Loucy (cell line): ENCODE measurements around the gene TSSK2.

Source experiments
- H2AFZ ChIP-seq: fragments of 200-600 bp; sonication (generic); 2 replicates; pipeline ENCODE4 v1.6.0; 2016; ENCODE audit warnings: antibody characterized with exemption, mild to moderate bottlenecking, low read length, moderate library complexity
- H3F3A ChIP-seq: fragments of 200-600 bp; 2 replicates; pipeline ENCODE4 v1.6.0; 2016; ENCODE audit warnings: antibody characterized with exemption, low read depth, mild to moderate bottlenecking
- H3K27me3 ChIP-seq: fragments of 200-600 bp; sonication (generic); 2 replicates; pipeline ENCODE4 v1.6.1; 2014; ENCODE audit warnings: low read length, mild to moderate bottlenecking; ENCODE audit not compliant: insufficient read depth, poor library complexity, severe bottlenecking
- H3K36me3 ChIP-seq: fragments of 200-600 bp; sonication (generic); 2 replicates; pipeline ENCODE4 v1.6.1; 2016; ENCODE audit warnings: low read length; ENCODE audit not compliant: insufficient read depth
- H3K4me1 ChIP-seq: fragments of 200-600 bp; sonication (generic); 2 replicates; pipeline ENCODE4 v1.5.1; 2014; ENCODE audit warnings: low read length, mild to moderate bottlenecking; ENCODE audit not compliant: insufficient read depth, poor library complexity, severe bottlenecking
- H3K4me2 ChIP-seq: fragments of 200-600 bp; sonication (generic); 2 replicates; pipeline ENCODE4 v1.6.0; 2014; ENCODE audit warnings: antibody characterized with exemption, low read length, low read depth, mild to moderate bottlenecking; ENCODE audit not compliant: poor library complexity, severe bottlenecking
- H3K4me3 ChIP-seq: fragments of 200-600 bp; sonication (generic); 2 replicates; pipeline ENCODE4 v1.5.1; 2014; ENCODE audit warnings: low read length, mild to moderate bottlenecking, mixed read lengths; ENCODE audit not compliant: poor library complexity, severe bottlenecking
- H3K79me2 ChIP-seq: fragments of 200-600 bp; sonication (generic); 2 replicates; pipeline ENCODE4 v1.6.1; 2014; ENCODE audit warnings: low read length; ENCODE audit not compliant: insufficient read depth
- H3K9ac ChIP-seq: fragments of 200-600 bp; sonication (generic); 2 replicates; pipeline ENCODE4 v1.6.0; 2014; ENCODE audit warnings: mild to moderate bottlenecking, low read depth, low read length, moderate library complexity; ENCODE audit not compliant: poor library complexity, severe bottlenecking
- H3K9me2 ChIP-seq: fragments of 200-600 bp; sonication (generic); replicated peaks from 2 replicates; pipeline ENCODE4 v1.6.1; 2016; ENCODE audit warnings: low read depth, low read length, mixed read lengths
- H3K9me3 ChIP-seq: fragments of 200-600 bp; sonication (generic); 2 replicates; pipeline ENCODE4 v1.6.1; 2014; ENCODE audit warnings: mild to moderate bottlenecking, antibody characterized with exemption, low read length, low read depth; ENCODE audit not compliant: insufficient read depth
- H4K20me1 ChIP-seq: fragments of 200-600 bp; sonication (generic); 2 replicates; pipeline ENCODE4 v1.6.0; 2014; ENCODE audit warnings: antibody characterized with exemption, low read length, mild to moderate bottlenecking; ENCODE audit not compliant: insufficient read depth, poor library complexity, severe bottlenecking
- EZH2phosphoT487 ChIP-seq: fragments of 200-600 bp; IDR thresholded peaks from 2 replicates; pipeline ENCODE4 v1.6.1; 2018; ENCODE audit warnings: antibody characterized with exemption, mild to moderate bottlenecking, moderate library complexity, borderline replicate concordance
- TF ChIP-seq, protein P1 (sequence below): fragments of 200-600 bp; sonication (generic); conservative IDR thresholded peaks from 2 replicates; pipeline ENCODE4 v1.5.1; 2014; ENCODE audit warnings: mild to moderate bottlenecking, antibody characterized with exemption, low read length

TSSK2 gene

DNA sequence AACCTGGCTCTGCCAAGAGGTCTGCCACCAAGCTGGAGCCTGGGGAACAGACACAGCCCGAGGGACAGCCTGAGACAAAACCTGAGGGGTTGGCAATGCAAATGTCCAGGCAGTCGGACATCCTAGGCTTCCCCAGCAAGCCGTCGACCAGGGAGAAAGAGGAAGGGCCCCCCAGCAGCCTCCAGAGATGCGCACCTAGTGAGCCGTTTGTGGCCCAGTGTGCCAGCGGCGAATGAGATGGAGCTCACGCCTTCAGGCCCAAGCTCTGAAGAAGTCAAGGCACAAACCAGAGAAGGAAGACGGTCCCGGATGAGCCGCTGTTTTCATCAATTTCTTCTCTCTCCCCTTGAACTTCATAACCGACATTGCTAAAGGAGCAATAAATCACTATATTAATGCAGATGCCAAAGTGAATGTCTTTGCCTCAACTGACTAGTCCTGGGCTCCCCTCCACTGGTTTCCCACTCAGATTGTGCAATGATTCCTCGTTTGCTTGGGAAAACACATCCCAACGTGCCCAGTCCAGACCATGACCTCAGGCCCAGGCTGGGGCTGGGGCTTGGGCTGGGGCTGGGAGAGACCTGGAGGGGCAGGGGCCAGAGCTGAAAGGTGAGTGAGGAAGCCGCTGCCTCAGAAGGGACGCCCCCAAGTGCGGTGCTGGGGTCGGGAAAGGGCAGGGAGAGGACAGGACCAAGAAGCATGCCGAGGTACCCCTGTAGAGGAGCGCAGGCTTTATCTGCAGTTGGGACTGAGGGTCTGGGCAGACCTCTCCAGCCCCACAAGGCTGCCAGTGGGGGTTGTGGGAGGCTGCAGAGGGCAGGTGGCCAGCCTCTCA is 5.4 kb upstream of the TSSK2 start:
- Histone ChIP-seq H4K20me1 (peaks cover 12% of the 10 kb centered on the region), H3F3A (no peaks in the 10 kb centered on the region), H3K9me3 (no peaks in the 10 kb centered on the region), H2AFZ (no peak overlapping the region), H3K9me2 (no peaks in the 10 kb centered on the region), H3K4me1 (peaks cover 13% of the 10 kb centered on the region), H3K36me3 (no peaks in the 10 kb centered on the region), H3K4me2 (no peak overlapping the region), H3K9ac (no peak overlapping the region), H3K4me3 (no peak overlapping the region), H3K79me2 (peaks cover 15% of the 10 kb centered on the region), H3K27me3 (no peaks in the 10 kb centered on the region)
- TF ChIP-seq EZH2phosphoT487, result no peak
- TF ChIP-seq, protein P1, sequence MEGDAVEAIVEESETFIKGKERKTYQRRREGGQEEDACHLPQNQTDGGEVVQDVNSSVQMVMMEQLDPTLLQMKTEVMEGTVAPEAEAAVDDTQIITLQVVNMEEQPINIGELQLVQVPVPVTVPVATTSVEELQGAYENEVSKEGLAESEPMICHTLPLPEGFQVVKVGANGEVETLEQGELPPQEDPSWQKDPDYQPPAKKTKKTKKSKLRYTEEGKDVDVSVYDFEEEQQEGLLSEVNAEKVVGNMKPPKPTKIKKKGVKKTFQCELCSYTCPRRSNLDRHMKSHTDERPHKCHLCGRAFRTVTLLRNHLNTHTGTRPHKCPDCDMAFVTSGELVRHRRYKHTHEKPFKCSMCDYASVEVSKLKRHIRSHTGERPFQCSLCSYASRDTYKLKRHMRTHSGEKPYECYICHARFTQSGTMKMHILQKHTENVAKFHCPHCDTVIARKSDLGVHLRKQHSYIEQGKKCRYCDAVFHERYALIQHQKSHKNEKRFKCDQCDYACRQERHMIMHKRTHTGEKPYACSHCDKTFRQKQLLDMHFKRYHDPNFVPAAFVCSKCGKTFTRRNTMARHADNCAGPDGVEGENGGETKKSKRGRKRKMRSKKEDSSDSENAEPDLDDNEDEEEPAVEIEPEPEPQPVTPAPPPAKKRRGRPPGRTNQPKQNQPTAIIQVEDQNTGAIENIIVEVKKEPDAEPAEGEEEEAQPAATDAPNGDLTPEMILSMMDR, result no peak

- Histone ChIP-seq H3K36me3 (no peaks in the 10 kb centered on the region), H3K9ac (no peak overlapping the region), H3K27me3 (no peaks in the 10 kb centered on the region)
Observed at GRCh38 chr22:19126309-19127273, 4.5 kb upstream of the TSSK2 start.

GRCh38 chr22:19127329-19128008 is 3.6 kb upstream of the TSSK2 start:
- Histone ChIP-seq H2AFZ (no peak overlapping the region), H3K9me2 (no peaks in the 10 kb centered on the region), H3F3A (no peaks in the 10 kb centered on the region), H3K9me3 (no peaks in the 10 kb centered on the region), H3K4me1 (peaks cover 4% of the 10 kb centered on the region), H3K4me2 (no peak overlapping the region), H4K20me1 (no peaks in the 10 kb centered on the region), H3K36me3 (no peaks in the 10 kb centered on the region), H3K9ac (no peak overlapping the region), H3K79me2 (no peaks in the 10 kb centered on the region), H3K4me3 (no peak overlapping the region), H3K27me3 (no peaks in the 10 kb centered on the region)
- TF ChIP-seq, protein P1, result no peak
- TF ChIP-seq EZH2phosphoT487, result no peak

More at GRCh38 chr22:19126309-19127273, 4.5 kb upstream of the TSSK2 start:
- Histone ChIP-seq H3K9me2 (no peaks in the 10 kb centered on the region), H4K20me1 (peaks cover 3% of the 10 kb centered on the region), H3K4me2 (no peak overlapping the region), H2AFZ (no peak overlapping the region), H3F3A (no peaks in the 10 kb centered on the region), H3K4me3 (no peak overlapping the region), H3K4me1 (peaks cover 4% of the 10 kb centered on the region), H3K79me2 (peaks cover 6% of the 10 kb centered on the region), H3K9me3 (no peaks in the 10 kb centered on the region)
- TF ChIP-seq, protein P1, result no peak
- TF ChIP-seq EZH2phosphoT487, result no peak
